Trophoblast cell (in vitro differentiated cells and primary cell): ENCODE results near the gene CLEC5A.

Experiments
- DNase-seq, 2 donors: peaks; one replicate each; pipeline ENCODE4 v3.0.0-alpha.2; 2016
- H2AFZ ChIP-seq: 2 replicates; pipeline ENCODE4 v1.6.1; 2013; ENCODE audit warnings: low read length, moderate library complexity, mild to moderate bottlenecking; ENCODE audit not compliant: insufficient read depth, poor library complexity
- H2AK5ac ChIP-seq: 2 replicates; pipeline ENCODE4 v1.6.1; 2013; ENCODE audit warnings: mild to moderate bottlenecking, low read length
- H2BK120ac ChIP-seq: 2 replicates; pipeline ENCODE4 v1.6.1; 2013; ENCODE audit warnings: low read length, mild to moderate bottlenecking, moderate library complexity; ENCODE audit not compliant: insufficient read depth, poor library complexity
- H2BK12ac ChIP-seq: 2 replicates; pipeline ENCODE4 v1.6.1; 2013; ENCODE audit warnings: mild to moderate bottlenecking, low read length, moderate library complexity
- H2BK5ac ChIP-seq: 2 replicates; pipeline ENCODE4 v1.6.1; 2013; ENCODE audit warnings: low read length, low read depth, moderate library complexity, mild to moderate bottlenecking; ENCODE audit not compliant: poor library complexity
- H3K14ac ChIP-seq: 2 replicates; pipeline ENCODE4 v1.6.1; 2013; ENCODE audit warnings: mild to moderate bottlenecking, low read length
- H3K18ac ChIP-seq: 2 replicates; pipeline ENCODE4 v1.6.1; 2013; ENCODE audit warnings: mild to moderate bottlenecking, low read length
- H3K23ac ChIP-seq: 2 replicates; pipeline ENCODE4 v1.6.1; 2013; ENCODE audit warnings: low read length
- H3K27ac ChIP-seq: 2 replicates; pipeline ENCODE4 v1.5.1; 2013; ENCODE audit warnings: low read depth, mild to moderate bottlenecking, inconsistent platforms, low read length, moderate library complexity
- H3K27me3 ChIP-seq: 2 replicates; pipeline ENCODE4 v1.6.1; 2013; ENCODE audit warnings: inconsistent platforms, mild to moderate bottlenecking, low read length, moderate library complexity; ENCODE audit not compliant: insufficient read depth
- H3K36me3 ChIP-seq, 2 experiments: 1 replicate in 1 of 2; 2 replicates in 1 of 2; pipeline ENCODE4 v1.6.1; 2013; ENCODE audit warnings: low read length in 2 of 2, mild to moderate bottlenecking in 2 of 2, moderate library complexity in 1 of 2; ENCODE audit not compliant: insufficient read depth in 2 of 2, control insufficient read depth in 1 of 2
- H3K4ac ChIP-seq: 2 replicates; pipeline ENCODE4 v1.6.1; 2013; ENCODE audit warnings: low read depth, mild to moderate bottlenecking, low read length, moderate library complexity
- H3K4me1 ChIP-seq, 2 experiments: 1 replicate in 1 of 2; 2 replicates in 1 of 2; pipeline ENCODE4 v1.6.1; 2013; ENCODE audit warnings: low read length in 2 of 2, mild to moderate bottlenecking in 2 of 2, moderate library complexity in 1 of 2; ENCODE audit not compliant: insufficient read depth in 2 of 2, control insufficient read depth in 1 of 2
- H3K4me2 ChIP-seq: 2 replicates; pipeline ENCODE4 v1.6.1; 2013; ENCODE audit warnings: inconsistent platforms, mild to moderate bottlenecking, low read length, moderate library complexity
- H3K4me3 ChIP-seq: 2 replicates; pipeline ENCODE4 v1.5.1; 2013; ENCODE audit warnings: mild to moderate bottlenecking, low read depth, low read length, inconsistent platforms
- H3K79me1 ChIP-seq: one replicate; pipeline ENCODE4 v1.6.1; 2013; ENCODE audit warnings: low read length
- H3K79me2 ChIP-seq: 2 replicates; pipeline ENCODE4 v1.6.1; 2013; ENCODE audit warnings: low read length, mild to moderate bottlenecking; ENCODE audit not compliant: control insufficient read depth, insufficient read depth, poor library complexity
- H3K9ac ChIP-seq: 2 replicates; pipeline ENCODE4 v1.6.1; 2013; ENCODE audit warnings: mild to moderate bottlenecking, low read length
- H3K9me3 ChIP-seq: 2 replicates; pipeline ENCODE4 v1.6.1; 2013; ENCODE audit warnings: low read depth, mild to moderate bottlenecking, control low read depth, inconsistent platforms, low read length; ENCODE audit not compliant: insufficient read depth
- H4K12ac ChIP-seq: 2 replicates; pipeline ENCODE4 v1.6.1; 2013; ENCODE audit warnings: low read depth, mild to moderate bottlenecking, low read length, moderate library complexity
- H4K8ac ChIP-seq: 2 replicates; pipeline ENCODE4 v1.6.1; 2013; ENCODE audit warnings: low read depth, mild to moderate bottlenecking, low read length, moderate library complexity
- H4K91ac ChIP-seq: one replicate; pipeline ENCODE4 v1.6.1; 2013; ENCODE audit warnings: low read depth, mild to moderate bottlenecking, low read length, moderate library complexity
- WGBS: extraction: QIAGEN DNeasy Blood & Tissue Kit; methylation state at CpG from one replicate; pipeline ENCODE4 v1.1.7; 2013; ENCODE audit warnings: missing lambda C conversion rate; ENCODE audit not compliant: insufficient read length, insufficient coverage; ENCODE audit errors: extremely low coverage; 5-methylcytosine and 5-hydroxymethylcytosine counted together

CLEC5A gene

DNA sequence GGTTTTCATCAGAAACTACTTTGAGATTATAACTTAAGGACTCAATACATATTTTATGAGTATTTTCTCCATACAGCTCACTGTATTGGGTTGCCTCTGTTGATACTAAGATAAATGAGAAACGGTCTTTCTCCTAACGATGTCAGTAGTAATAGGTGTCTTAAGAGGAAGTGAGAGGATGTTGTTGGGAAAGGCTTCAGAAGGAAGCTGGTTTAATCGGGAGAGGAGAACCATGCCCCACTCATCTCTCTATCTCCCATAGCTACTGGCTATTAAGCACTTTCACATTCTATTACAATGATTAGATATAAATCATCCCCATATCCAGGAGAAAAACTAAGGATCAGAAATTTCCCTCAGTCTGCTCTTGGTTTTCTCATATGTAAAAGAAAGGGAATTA is 2.0 kb downstream of the CLEC5A start:
- Histone ChIP-seq H4K8ac (no peak overlapping the region), H3K27me3 (no peaks in the 10 kb centered on the region), H3K4ac (no peak overlapping the region), H4K12ac (no peak overlapping the region), H2AK5ac (no peak overlapping the region), H2BK12ac (no peak overlapping the region), H3K36me3 (no peaks in the 10 kb centered on the region), H3K27ac (no peak overlapping the region), H3K4me2 (no peak overlapping the region), H3K4me1 (no peaks in the 10 kb centered on the region), H4K91ac (no peak overlapping the region), H3K4me3 (no peak overlapping the region), H3K79me1 (no peaks in the 10 kb centered on the region), H2AFZ (no peak overlapping the region), H2BK5ac (no peak overlapping the region), H3K9ac (no peak overlapping the region), H3K14ac (no peak overlapping the region), H3K9me3 (no peaks in the 10 kb centered on the region), H3K79me2 (no peaks in the 10 kb centered on the region), H3K18ac (no peak overlapping the region), H3K23ac (no peak overlapping the region), H2BK120ac (no peak overlapping the region)
- no peak for DNase-seq
- WGBS = no CpG with 5 or more reads among the region's 3 CpGs

DNA sequence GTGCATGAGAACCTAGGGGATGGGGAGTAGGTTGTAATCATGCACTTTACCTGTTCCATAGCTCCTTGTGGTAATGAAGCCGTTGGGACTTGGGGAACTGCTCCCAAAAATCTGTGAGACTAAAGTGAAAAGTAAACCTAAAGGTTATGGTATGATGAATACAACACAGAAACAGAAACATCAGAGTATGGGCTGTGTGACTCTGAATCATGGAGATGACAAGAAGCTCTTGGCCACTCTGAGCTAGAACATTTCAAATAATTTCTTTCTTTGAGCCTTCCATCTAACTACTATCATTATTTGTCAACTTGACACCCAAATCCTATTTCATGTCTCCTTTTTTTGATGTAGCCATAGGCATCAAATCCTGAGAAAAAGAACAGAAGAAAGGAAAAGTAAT is 2.9 kb downstream of the CLEC5A start:
- Histone ChIP-seq H3K27me3 (no peaks in the 10 kb centered on the region), H3K4me1 (no peaks in the 10 kb centered on the region), H4K8ac (no peak overlapping the region), H3K9me3 (no peaks in the 10 kb centered on the region), H3K9ac (no peak overlapping the region), H3K4me2 (no peak overlapping the region), H3K14ac (no peak overlapping the region), H3K79me2 (no peaks in the 10 kb centered on the region), H3K4me3 (no peak overlapping the region), H4K91ac (no peak overlapping the region), H3K36me3 (no peaks in the 10 kb centered on the region), H2BK120ac (no peak overlapping the region), H2AFZ (no peak overlapping the region), H3K4ac (no peak overlapping the region), H2AK5ac (no peak overlapping the region), H3K79me1 (no peaks in the 10 kb centered on the region), H4K12ac (no peak overlapping the region), H3K23ac (no peak overlapping the region), H3K27ac (no peak overlapping the region), H3K18ac (no peak overlapping the region), H2BK12ac (no peak overlapping the region), H2BK5ac (no peak overlapping the region)
- WGBS = no CpG with 5 or more reads among the region's 1 CpG
- DNase-seq = no peak

DNA sequence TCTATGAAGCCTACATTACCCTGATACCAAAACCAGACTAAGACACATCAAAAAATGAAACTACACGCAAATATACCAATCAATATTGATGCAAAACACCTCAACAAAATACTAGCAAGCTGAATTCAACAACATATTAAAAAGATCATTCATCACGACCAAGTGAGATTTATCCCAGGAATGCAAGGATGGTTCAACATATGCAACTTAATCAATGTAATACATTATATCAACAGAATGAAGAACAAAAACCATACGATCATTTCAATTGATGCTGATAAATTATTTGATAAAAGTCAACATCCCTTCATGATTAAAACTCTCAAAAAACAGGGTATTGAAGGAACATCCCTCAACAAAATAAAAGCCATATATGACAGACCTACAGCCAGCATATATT is 5.7 kb downstream of the CLEC5A start:
- H3K14ac ChIP-seq = no peak overlapping the region
- no CpG with 5 or more reads among the region's 3 CpGs for WGBS

DNA sequence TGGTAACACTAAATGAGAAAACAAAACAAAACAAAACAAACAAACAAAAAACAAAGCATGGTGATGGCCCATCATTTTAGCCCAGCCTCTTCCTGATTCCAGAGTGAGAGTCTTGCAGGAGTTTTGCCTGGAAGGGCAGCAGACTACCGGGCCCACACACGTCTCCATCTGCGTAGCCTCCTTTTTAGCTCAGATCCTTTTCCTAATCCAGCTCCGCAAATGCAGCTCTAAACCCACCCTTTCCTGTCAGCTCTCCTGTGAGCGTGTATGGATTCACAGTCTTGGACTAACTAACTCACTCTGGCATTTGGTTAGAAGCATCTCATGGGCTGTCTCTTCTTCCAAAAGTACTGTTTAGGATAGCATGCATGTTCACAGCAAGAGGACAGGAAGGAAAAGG is 16.6 kb downstream of the CLEC5A start:
- H2BK120ac ChIP-seq = no peak overlapping the region
- H2AFZ ChIP-seq = no peak overlapping the region
- no peak overlapping the region for H3K27ac ChIP-seq
- no CpG with 5 or more reads among the region's 5 CpGs for WGBS
- no peak overlapping the region for H3K4me3 ChIP-seq
- no peak overlapping the region for H3K9ac ChIP-seq
- no peak overlapping the region for H2BK5ac ChIP-seq
- no peak overlapping the region for H3K23ac ChIP-seq
- H3K79me2 ChIP-seq = no peaks in the 10 kb centered on the region
- H3K9me3 ChIP-seq = no peaks in the 10 kb centered on the region
- H3K18ac ChIP-seq = no peak overlapping the region
- no peak overlapping the region for H2BK12ac ChIP-seq
- H3K36me3 ChIP-seq = no peaks in the 10 kb centered on the region
- H4K8ac ChIP-seq = no peak overlapping the region
- H3K4me1 ChIP-seq = no peaks in the 10 kb centered on the region
- H3K4ac ChIP-seq = no peak overlapping the region
- H2AK5ac ChIP-seq = no peak overlapping the region
- H3K4me2 ChIP-seq = no peak overlapping the region
- H3K79me1 ChIP-seq = no peaks in the 10 kb centered on the region
- H3K27me3 ChIP-seq = no peaks in the 10 kb centered on the region
- DNase-seq = no peak
- H4K91ac ChIP-seq = no peak overlapping the region
- H3K14ac ChIP-seq = no peak overlapping the region
- H4K12ac ChIP-seq = no peak overlapping the region

More for the DNA sequence above, 5.7 kb downstream of the CLEC5A start:
- H3K9me3 ChIP-seq = peaks cover 3% of the 10 kb centered on the region
- no peak for DNase-seq
- no peak overlapping the region for H2BK12ac ChIP-seq
- H4K8ac ChIP-seq = no peak overlapping the region
- no peak overlapping the region for H2BK120ac ChIP-seq
- H3K9ac ChIP-seq = no peak overlapping the region
- no peaks in the 10 kb centered on the region for H3K79me2 ChIP-seq
- H4K91ac ChIP-seq = no peak overlapping the region
- no peaks in the 10 kb centered on the region for H3K27me3 ChIP-seq
- no peak overlapping the region for H2BK5ac ChIP-seq
- no peak overlapping the region for H3K23ac ChIP-seq
- no peak overlapping the region for H2AFZ ChIP-seq
- H3K4me1 ChIP-seq = no peaks in the 10 kb centered on the region
- no peak overlapping the region for H3K18ac ChIP-seq
- no peak overlapping the region for H3K4ac ChIP-seq
- H2AK5ac ChIP-seq = no peak overlapping the region
- no peak overlapping the region for H4K12ac ChIP-seq
- no peak overlapping the region for H3K4me3 ChIP-seq
- H3K36me3 ChIP-seq = no peaks in the 10 kb centered on the region
- no peaks in the 10 kb centered on the region for H3K79me1 ChIP-seq
- H3K27ac ChIP-seq = no peak overlapping the region
- H3K4me2 ChIP-seq = no peak overlapping the region
